AG09319 (cell line): ENCODE data around the gene GRIA4.

ENCODE experiments used
- DNase-seq: peaks from one replicate; pipeline ENCODE4 v3.0.0-alpha.2; 2010; ENCODE audit warnings: low read depth; ENCODE audit errors: extremely low read depth
- TF ChIP-seq, protein P1 (sequence below): IDR thresholded peaks from 2 replicates; pipeline ENCODE4 v1.5.1; 2011; ENCODE audit warnings: low read depth, mild to moderate bottlenecking, inconsistent platforms, low read length, moderate library complexity

Gene GRIA4

DNA sequence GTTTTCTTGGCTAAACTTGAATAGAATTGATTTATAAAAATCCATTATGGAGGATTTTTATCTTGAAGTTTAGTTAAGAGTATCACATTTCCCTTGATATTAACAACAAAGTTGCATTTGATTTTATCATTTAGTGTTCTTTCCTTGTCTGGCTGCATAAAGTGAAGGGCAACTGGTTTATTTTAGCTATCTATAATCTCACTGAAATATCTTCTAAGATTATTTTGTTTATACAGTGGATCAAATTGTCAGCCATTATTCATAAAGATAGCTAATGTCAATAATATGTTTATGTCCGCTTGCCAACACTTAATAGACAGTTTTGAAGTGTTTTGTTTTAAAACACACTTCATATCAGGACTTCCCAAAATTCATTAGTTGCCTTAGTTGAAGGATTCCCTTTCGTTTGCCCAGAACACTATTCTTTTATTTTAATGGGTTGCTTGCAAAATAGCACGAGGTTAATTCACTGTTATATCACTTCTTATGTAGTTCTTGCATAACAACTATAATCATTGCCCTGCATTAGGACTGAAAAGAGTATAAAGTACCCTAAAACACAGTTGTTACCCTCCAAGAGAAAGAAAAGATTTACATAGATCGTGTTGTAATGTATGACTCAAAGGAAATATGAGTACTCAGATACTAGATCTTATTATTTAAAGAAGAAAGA, 339.2 kb downstream of the GRIA4 start:
- no peak for DNase-seq
- TF ChIP-seq, protein P1, sequence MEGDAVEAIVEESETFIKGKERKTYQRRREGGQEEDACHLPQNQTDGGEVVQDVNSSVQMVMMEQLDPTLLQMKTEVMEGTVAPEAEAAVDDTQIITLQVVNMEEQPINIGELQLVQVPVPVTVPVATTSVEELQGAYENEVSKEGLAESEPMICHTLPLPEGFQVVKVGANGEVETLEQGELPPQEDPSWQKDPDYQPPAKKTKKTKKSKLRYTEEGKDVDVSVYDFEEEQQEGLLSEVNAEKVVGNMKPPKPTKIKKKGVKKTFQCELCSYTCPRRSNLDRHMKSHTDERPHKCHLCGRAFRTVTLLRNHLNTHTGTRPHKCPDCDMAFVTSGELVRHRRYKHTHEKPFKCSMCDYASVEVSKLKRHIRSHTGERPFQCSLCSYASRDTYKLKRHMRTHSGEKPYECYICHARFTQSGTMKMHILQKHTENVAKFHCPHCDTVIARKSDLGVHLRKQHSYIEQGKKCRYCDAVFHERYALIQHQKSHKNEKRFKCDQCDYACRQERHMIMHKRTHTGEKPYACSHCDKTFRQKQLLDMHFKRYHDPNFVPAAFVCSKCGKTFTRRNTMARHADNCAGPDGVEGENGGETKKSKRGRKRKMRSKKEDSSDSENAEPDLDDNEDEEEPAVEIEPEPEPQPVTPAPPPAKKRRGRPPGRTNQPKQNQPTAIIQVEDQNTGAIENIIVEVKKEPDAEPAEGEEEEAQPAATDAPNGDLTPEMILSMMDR, result no peak

GRCh38 chr11:105953886-105954285, 344.0 kb downstream of the GRIA4 start:
- TF ChIP-seq, protein P1, result no peak
- no peak for DNase-seq

- no peak for DNase-seq
- TF ChIP-seq, protein P1, result no peak
Observed at GRCh38 chr11:105960252-105961245, 350.7 kb downstream of the GRIA4 start.

DNA sequence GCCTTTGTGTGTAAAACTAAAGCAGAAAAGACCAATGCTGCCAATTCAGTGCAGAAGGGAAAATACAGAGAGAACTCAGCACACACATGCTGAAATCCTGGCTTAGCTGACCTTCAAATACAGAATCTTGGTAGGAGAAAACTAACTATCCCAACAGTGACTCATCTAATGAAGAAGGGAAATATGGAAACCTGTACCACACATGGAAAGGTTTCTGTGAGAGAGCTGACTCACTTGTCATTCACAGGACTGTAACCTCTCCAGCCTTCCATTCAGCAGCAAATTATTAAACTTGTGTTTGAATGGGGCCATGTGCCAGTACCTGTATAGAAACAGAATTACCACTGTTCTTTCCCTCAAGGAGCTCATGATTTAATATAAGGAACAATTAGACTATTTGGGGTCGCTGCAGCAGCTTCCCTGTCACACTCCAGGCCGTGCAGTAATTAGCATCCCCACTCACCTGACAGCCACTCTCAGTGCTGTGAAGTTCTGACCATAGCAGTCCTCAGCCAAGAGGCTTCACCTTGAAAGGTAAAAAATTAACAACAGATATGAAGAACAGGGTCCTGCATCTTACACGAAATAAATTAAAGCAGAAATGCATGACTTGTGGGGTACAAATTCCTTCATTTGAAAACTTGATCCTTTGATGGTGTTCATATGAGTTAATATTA, 358.3 kb downstream of the GRIA4 start:
- TF ChIP-seq, protein P1, result no peak
- DNase-seq, result no peak

GRCh38 chr11:105969756-105970155, 359.9 kb downstream of the GRIA4 start:
- TF ChIP-seq, protein P1, result no peak
- no peak for DNase-seq

- DNase-seq, result no peak
- TF ChIP-seq, protein P1, result no peak
Observed at GRCh38 chr11:105975128-105975527, 365.3 kb downstream of the GRIA4 start.
